Tibial nerve (tissue), 4 donors: Measurements from ENCODE around the gene CLIC6.

ENCODE experiments used
- EP300 ChIP-seq, 2 donors: sonication (generic); formaldehyde crosslinking; IDR thresholded peaks; one replicate each; pipeline ENCODE4 v1.6.1; 2017; ENCODE audit warnings: antibody characterized with exemption in 2 of 2, mild to moderate bottlenecking in 1 of 2
- POLR2A ChIP-seq, 2 donors: fragments of 450-650 bp; IDR thresholded peaks; one replicate each; pipeline ENCODE4 v1.6.1; 2017; ENCODE audit warnings: antibody characterized with exemption in 2 of 2, mild to moderate bottlenecking in 2 of 2, moderate library complexity in 2 of 2
- TF ChIP-seq, protein P1 (sequence below), 5 experiments: fragments of 200-600 bp in 3 of 5; fragments of 450-650 bp in 2 of 5; sonication (generic) in 3 of 5; IDR thresholded peaks; one replicate each; pipeline ENCODE4 v1.5.1; 2016 to 2019; ENCODE audit warnings: antibody characterized with exemption in 5 of 5, mild to moderate bottlenecking in 3 of 5, moderate library complexity in 2 of 5

DNA sequence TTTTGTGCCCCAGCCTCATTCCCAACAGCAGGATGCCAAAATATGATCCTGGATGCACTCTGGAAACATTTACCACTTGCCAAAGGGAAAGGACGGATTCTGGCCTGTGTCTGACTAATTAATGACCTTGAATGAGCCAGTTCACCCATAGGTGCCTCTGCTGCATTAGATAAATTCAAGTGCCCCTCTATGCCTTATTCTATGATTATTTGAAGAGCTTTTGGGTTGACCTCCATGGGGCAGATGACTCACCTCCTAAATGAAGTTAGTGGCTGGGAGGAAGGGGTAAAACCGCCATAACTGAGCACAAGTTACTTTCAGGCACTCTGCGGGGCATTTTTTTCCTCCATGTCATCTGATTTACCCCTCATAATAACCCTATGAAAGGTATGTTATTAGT is 98.1 kb downstream of the CLIC6 start:
- TF ChIP-seq POLR2A (IDR thresholded peaks at IDR 0.05) (no peak), EP300 (IDR thresholded peaks at IDR 0.05) (no peak)
- TF ChIP-seq, protein P1, sequence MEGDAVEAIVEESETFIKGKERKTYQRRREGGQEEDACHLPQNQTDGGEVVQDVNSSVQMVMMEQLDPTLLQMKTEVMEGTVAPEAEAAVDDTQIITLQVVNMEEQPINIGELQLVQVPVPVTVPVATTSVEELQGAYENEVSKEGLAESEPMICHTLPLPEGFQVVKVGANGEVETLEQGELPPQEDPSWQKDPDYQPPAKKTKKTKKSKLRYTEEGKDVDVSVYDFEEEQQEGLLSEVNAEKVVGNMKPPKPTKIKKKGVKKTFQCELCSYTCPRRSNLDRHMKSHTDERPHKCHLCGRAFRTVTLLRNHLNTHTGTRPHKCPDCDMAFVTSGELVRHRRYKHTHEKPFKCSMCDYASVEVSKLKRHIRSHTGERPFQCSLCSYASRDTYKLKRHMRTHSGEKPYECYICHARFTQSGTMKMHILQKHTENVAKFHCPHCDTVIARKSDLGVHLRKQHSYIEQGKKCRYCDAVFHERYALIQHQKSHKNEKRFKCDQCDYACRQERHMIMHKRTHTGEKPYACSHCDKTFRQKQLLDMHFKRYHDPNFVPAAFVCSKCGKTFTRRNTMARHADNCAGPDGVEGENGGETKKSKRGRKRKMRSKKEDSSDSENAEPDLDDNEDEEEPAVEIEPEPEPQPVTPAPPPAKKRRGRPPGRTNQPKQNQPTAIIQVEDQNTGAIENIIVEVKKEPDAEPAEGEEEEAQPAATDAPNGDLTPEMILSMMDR (IDR thresholded peaks at IDR 0.05): no peak
